ENCODE results near the gene HOOK2. TPM values are rescaled to one million over a fixed set of nuclear protein-coding genes. Genes with fewer than 3 reads are reported as not detected.

HOOK2 gene
- total and polyA plus RNA-seq, 2 of the 13 experiments (the other 11 are each of a cell fraction or from before 2014, with no cell fraction given), result 9.2 to 12.9 TPM

DNA sequence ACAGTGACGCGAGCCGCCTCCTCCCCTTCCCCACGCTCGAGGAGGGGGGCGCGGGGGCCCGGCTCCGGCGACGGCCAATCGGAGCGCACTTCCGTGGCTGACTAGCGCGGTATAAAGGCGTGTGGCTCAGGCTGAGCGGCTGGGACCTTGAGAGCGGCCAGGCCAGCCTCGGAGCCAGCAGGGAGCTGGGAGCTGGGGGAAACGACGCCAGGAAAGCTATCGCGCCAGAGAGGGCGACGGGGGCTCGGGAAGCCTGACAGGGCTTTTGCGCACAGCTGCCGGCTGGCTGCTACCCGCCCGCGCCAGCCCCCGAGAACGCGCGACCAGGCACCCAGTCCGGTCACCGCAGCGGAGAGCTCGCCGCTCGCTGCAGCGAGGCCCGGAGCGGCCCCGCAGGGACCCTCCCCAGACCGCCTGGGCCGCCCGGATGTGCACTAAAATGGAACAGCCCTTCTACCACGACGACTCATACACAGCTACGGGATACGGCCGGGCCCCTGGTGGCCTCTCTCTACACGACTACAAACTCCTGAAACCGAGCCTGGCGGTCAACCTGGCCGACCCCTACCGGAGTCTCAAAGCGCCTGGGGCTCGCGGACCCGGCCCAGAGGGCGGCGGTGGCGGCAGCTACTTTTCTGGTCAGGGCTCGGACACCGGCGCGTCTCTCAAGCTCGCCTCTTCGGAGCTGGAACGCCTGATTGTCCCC, 16.1 kb upstream of the HOOK2 start, which contains the start of gene JUNB (continued):
- TF ChIP-seq, protein P1, sequence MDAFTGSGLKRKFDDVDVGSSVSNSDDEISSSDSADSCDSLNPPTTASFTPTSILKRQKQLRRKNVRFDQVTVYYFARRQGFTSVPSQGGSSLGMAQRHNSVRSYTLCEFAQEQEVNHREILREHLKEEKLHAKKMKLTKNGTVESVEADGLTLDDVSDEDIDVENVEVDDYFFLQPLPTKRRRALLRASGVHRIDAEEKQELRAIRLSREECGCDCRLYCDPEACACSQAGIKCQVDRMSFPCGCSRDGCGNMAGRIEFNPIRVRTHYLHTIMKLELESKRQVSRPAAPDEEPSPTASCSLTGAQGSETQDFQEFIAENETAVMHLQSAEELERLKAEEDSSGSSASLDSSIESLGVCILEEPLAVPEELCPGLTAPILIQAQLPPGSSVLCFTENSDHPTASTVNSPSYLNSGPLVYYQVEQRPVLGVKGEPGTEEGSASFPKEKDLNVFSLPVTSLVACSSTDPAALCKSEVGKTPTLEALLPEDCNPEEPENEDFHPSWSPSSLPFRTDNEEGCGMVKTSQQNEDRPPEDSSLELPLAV (CRISPR knock-in tag; conservative IDR thresholded peaks at IDR 0.05; ENCODE audit: low read depth), result no peak
- TF ChIP-seq, protein P2, sequence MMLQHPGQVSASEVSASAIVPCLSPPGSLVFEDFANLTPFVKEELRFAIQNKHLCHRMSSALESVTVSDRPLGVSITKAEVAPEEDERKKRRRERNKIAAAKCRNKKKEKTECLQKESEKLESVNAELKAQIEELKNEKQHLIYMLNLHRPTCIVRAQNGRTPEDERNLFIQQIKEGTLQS (CRISPR knock-in tag; IDR thresholded peaks at IDR 0.05), result peak; percentile 74; the same call in 1 of the 2 replicates
- TF ChIP-seq HOXA7 (CRISPR knock-in tag; IDR thresholded peaks at IDR 0.05) (no peak), THAP11 (CRISPR knock-in tag; IDR thresholded peaks at IDR 0.05) (peak; percentile 87), ZNF776 (CRISPR knock-in tag; IDR thresholded peaks at IDR 0.05) (no peak), ZFP36L2 (CRISPR knock-in tag; IDR thresholded peaks at IDR 0.05) (peak; percentile 57; the same call in 1 of the 2 replicates), ZNF235 (CRISPR knock-in tag; IDR thresholded peaks at IDR 0.05; ENCODE audit: borderline replicate concordance) (0 out of 2 replicates have a peak, but pooled peaks have one; percentile 40), ZNF549 (CRISPR knock-in tag; IDR thresholded peaks at IDR 0.05) (no peak), CBX5 (CRISPR knock-in tag; IDR thresholded peaks at IDR 0.05; ENCODE audit: borderline replicate concordance) (peak; percentile 88; the same call in 1 of the 2 replicates), ARHGAP35 (CRISPR knock-in tag; IDR thresholded peaks at IDR 0.05; ENCODE audit: borderline replicate concordance) (no peak), ZFP37 (CRISPR knock-in tag; IDR thresholded peaks at IDR 0.05; ENCODE audit: borderline replicate concordance) (peak; percentile 61; the same call in 1 of the 2 replicates), TOPORS (CRISPR knock-in tag; IDR thresholded peaks at IDR 0.05) (0 out of 2 replicates have a peak, but pooled peaks have one; percentile 71), ZNF234 (CRISPR knock-in tag; conservative IDR thresholded peaks at IDR 0.05) (no peak), SSRP1 (CRISPR knock-in tag; IDR thresholded peaks at IDR 0.05) (no peak), ZNF326 (CRISPR knock-in tag; IDR thresholded peaks at IDR 0.05; ENCODE audit: borderline replicate concordance) (no peak), ZNF558 (CRISPR knock-in tag; IDR thresholded peaks at IDR 0.05; ENCODE audit: borderline replicate concordance) (0 out of 2 replicates have a peak, but pooled peaks have one; percentile 71), ZNF44 (CRISPR knock-in tag; IDR thresholded peaks at IDR 0.05) (no peak), TBX2 (CRISPR knock-in tag; IDR thresholded peaks at IDR 0.05; ENCODE audit: borderline replicate concordance) (peak; percentile 94), ZFP36 (IDR thresholded peaks at IDR 0.05; ENCODE audit: borderline replicate concordance, low read depth, low read length, partially characterized antibody) (no peak), GTF2F1 (IDR thresholded peaks at IDR 0.05; ENCODE audit: low read length) (0 out of 2 replicates have a peak, but pooled peaks have one; percentile 78), MAFG (CRISPR knock-in tag; IDR thresholded peaks at IDR 0.05) (no peak), MAZ (IDR thresholded peaks at IDR 0.05; ENCODE audit: borderline replicate concordance, low read depth, low read length) (peak; percentile 95), MAZ (CRISPR knock-in tag; IDR thresholded peaks at IDR 0.05; ENCODE audit: low read depth) (peak; percentile 98), NFIB (CRISPR knock-in tag; IDR thresholded peaks at IDR 0.05; ENCODE audit: borderline replicate concordance) (no peak)
- TF ChIP-seq, protein P3, sequence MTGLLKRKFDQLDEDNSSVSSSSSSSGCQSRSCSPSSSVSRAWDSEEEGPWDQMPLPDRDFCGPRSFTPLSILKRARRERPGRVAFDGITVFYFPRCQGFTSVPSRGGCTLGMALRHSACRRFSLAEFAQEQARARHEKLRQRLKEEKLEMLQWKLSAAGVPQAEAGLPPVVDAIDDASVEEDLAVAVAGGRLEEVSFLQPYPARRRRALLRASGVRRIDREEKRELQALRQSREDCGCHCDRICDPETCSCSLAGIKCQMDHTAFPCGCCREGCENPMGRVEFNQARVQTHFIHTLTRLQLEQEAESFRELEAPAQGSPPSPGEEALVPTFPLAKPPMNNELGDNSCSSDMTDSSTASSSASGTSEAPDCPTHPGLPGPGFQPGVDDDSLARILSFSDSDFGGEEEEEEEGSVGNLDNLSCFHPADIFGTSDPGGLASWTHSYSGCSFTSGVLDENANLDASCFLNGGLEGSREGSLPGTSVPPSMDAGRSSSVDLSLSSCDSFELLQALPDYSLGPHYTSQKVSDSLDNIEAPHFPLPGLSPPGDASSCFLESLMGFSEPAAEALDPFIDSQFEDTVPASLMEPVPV (CRISPR knock-in tag; IDR thresholded peaks at IDR 0.05), result no peak
- TF ChIP-seq, protein P4, sequence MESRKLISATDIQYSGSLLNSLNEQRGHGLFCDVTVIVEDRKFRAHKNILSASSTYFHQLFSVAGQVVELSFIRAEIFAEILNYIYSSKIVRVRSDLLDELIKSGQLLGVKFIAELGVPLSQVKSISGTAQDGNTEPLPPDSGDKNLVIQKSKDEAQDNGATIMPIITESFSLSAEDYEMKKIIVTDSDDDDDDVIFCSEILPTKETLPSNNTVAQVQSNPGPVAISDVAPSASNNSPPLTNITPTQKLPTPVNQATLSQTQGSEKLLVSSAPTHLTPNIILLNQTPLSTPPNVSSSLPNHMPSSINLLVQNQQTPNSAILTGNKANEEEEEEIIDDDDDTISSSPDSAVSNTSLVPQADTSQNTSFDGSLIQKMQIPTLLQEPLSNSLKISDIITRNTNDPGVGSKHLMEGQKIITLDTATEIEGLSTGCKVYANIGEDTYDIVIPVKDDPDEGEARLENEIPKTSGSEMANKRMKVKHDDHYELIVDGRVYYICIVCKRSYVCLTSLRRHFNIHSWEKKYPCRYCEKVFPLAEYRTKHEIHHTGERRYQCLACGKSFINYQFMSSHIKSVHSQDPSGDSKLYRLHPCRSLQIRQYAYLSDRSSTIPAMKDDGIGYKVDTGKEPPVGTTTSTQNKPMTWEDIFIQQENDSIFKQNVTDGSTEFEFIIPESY (CRISPR knock-in tag; IDR thresholded peaks at IDR 0.05), result no peak

Data from HepG2 (cell line).